ENCODE results near the gene CSPG5. TPM values are rescaled to one million over a fixed set of nuclear protein-coding genes. Genes with fewer than 3 reads are reported as not detected.

Gene CSPG5
- total and polyA plus RNA-seq, 2 donors from 2014 or later: 0.16 to 0.67 TPM

GRCh38 chr3:47592066-47592795 is 13.6 kb upstream of the CSPG5 start:
- Histone ChIP-seq H3K4me1 (ENCODE audit: control insufficient read depth in 2 of 3, insufficient read depth in 2 of 3, low read depth in 1 of 3, low read length in 3 of 3) (no peaks in the 10 kb centered on the region), H3K9me3 (ENCODE audit: control insufficient read depth in 2 of 3, insufficient read depth in 1 of 3, low read length in 3 of 3) (no peaks in the 10 kb centered on the region), H3K27ac (ENCODE audit: low read depth in 2 of 2, low read length in 2 of 2) (no peak overlapping the region), H3K27me3 (ENCODE audit: control insufficient read depth, insufficient read depth, low read length) (no peaks in the 10 kb centered on the region), H3K36me3 (ENCODE audit: control insufficient read depth in 2 of 3, insufficient read depth in 3 of 3, low read length in 3 of 3) (peaks cover 4 to 32% (median 27%) of the 10 kb centered on the region in 3 donors), H3K9ac (ENCODE audit: low read length in 3 of 3) (no peak overlapping the region), H3K4me3 (ENCODE audit: low read length in 3 of 3) (no peak overlapping the region)
- no peak for FAIRE-seq
- no peak for TF ChIP-seq CTCF (IDR thresholded peaks at IDR 0.05; ENCODE audit: borderline replicate concordance, extremely low read depth, insufficient read depth)
- intact Hi-C loops (cut with DNase I): no loop called here
- DNase-seq: peak in 2 of 5 donors; percentile 32 to 74

- DNase-seq: no peak
- intact Hi-C loops (cut with DNase I): no loop called here
- H3K9me3 ChIP-seq (ENCODE audit: control insufficient read depth in 2 of 3, insufficient read depth in 1 of 3, low read length in 3 of 3): no peaks in the 10 kb centered on the region
- no peak overlapping the region for H3K9ac ChIP-seq (ENCODE audit: low read length in 3 of 3)
- no peak for FAIRE-seq
- peaks cover 4 to 39% (median 36%) of the 10 kb centered on the region in 3 donors for H3K36me3 ChIP-seq (ENCODE audit: control insufficient read depth in 2 of 3, insufficient read depth in 3 of 3, low read length in 3 of 3)
- H3K27me3 ChIP-seq (ENCODE audit: control insufficient read depth, insufficient read depth, low read length): no peaks in the 10 kb centered on the region
- H3K4me1 ChIP-seq (ENCODE audit: control insufficient read depth in 2 of 3, insufficient read depth in 2 of 3, low read depth in 1 of 3, low read length in 3 of 3): no peaks in the 10 kb centered on the region
- no peak overlapping the region for H3K4me3 ChIP-seq (ENCODE audit: low read length in 3 of 3)
- H3K27ac ChIP-seq (ENCODE audit: low read depth in 2 of 2, low read length in 2 of 2): no peak overlapping the region
- no peak for TF ChIP-seq CTCF (IDR thresholded peaks at IDR 0.05; ENCODE audit: borderline replicate concordance, extremely low read depth, insufficient read depth)
These were observed 11.6 kb upstream of the CSPG5 start for GRCh38 chr3:47590216-47590615.

- no peak for TF ChIP-seq CTCF (IDR thresholded peaks at IDR 0.05; ENCODE audit: borderline replicate concordance, extremely low read depth, insufficient read depth)
- Histone ChIP-seq H3K9me3 (ENCODE audit: control insufficient read depth in 2 of 3, insufficient read depth in 1 of 3, low read length in 3 of 3) (no peaks in the 10 kb centered on the region), H3K27ac (ENCODE audit: low read depth in 2 of 2, low read length in 2 of 2) (no peak overlapping the region), H3K36me3 (ENCODE audit: control insufficient read depth in 2 of 3, insufficient read depth in 3 of 3, low read length in 3 of 3) (peaks cover 2 to 39% (median 32%) of the 10 kb centered on the region in 3 donors), H3K4me1 (ENCODE audit: control insufficient read depth in 2 of 3, insufficient read depth in 2 of 3, low read depth in 1 of 3, low read length in 3 of 3) (no peaks in the 10 kb centered on the region), H3K9ac (ENCODE audit: low read length in 3 of 3) (no peak overlapping the region), H3K4me3 (ENCODE audit: low read length in 3 of 3) (no peak overlapping the region), H3K27me3 (ENCODE audit: control insufficient read depth, insufficient read depth, low read length) (no peaks in the 10 kb centered on the region)
- no peak for FAIRE-seq
- intact Hi-C loops (cut with DNase I): no loop called here
- DNase-seq: no peak
These were observed 9.9 kb upstream of the CSPG5 start for GRCh38 chr3:47588587-47588986.
